HepG2 (cell line): ENCODE measurements around the gene JSRP1. TPM values are rescaled to one million over a fixed set of nuclear protein-coding genes. Genes with fewer than 3 reads are reported as not detected.

Source experiments
- ATAC-seq: fragments of 200-7000 bp; cut with Tn5 transposase; 3 replicates; pipeline ENCODE4 v1.9.1; 2020; ENCODE audit warnings: mild to moderate bottlenecking, moderate library complexity
- BruUV-seq: library from RNA; stranded (reverse); fragments of 400-500 nt; replicated peaks from 2 replicates; lab custom pipeline; 2021; lab: Mats Ljungman, UMichigan
- CTCF ChIA-PET: fragments of 300-600 bp; formaldehyde crosslinking; extraction: SDS; loops from one replicate; lab custom pipeline; 2021; ENCODE audit warnings: low total read pairs, inconsistent platforms, low intra/inter-chr PET ratio; lab: Yijun Ruan, JAX
- POLR2A ChIA-PET: fragments of 350-600 bp; sonication (Branson Sonifier 250); formaldehyde crosslinking; loops from one replicate; lab custom pipeline; 2020; ENCODE audit warnings: antibody characterized with exemption, inconsistent platforms; lab: Yijun Ruan, JAX
- DNase-seq: peaks from one replicate; pipeline ENCODE4 v3.0.0-alpha.2; 2015; ENCODE audit warnings: low spot score
- FAIRE-seq: peaks from 3 replicates; lab custom pipeline; 2011; peaks lifted over from hg19 to GRCh38; lab: Jason Lieb, UNC
- H2AFZ ChIP-seq: one replicate; pipeline ENCODE4 v1.6.1; 2011; ENCODE audit warnings: low read length, inconsistent platforms
- H3K27ac ChIP-seq: fragments of 300-600 bp; 3 replicates; pipeline ENCODE4 v1.8.0; 2011; ENCODE audit warnings: mixed run types, mild to moderate bottlenecking, mixed read lengths, low read length, inconsistent platforms; ENCODE audit not compliant: insufficient read depth; ENCODE audit errors: extremely low read length
- H3K27me3 ChIP-seq, 2 experiments: fragments of 200-600 bp in 1 of 2; 2 replicates in 1 of 2; 3 replicates in 1 of 2; pipeline versions ENCODE4 v1.6.0 to v1.8.0; 2011; ENCODE audit warnings: low read length in 2 of 2, mild to moderate bottlenecking in 2 of 2, moderate library complexity in 2 of 2, inconsistent platforms in 1 of 2; ENCODE audit not compliant: insufficient read depth in 2 of 2, control insufficient read depth in 1 of 2
- H3K36me3 ChIP-seq, 2 experiments: fragments of 200-600 bp in 1 of 2; replicated peaks in 1 of 2; 2 replicates in 1 of 2; 3 replicates in 1 of 2; pipeline versions ENCODE4 v1.5.1 to v1.8.0; 2011; ENCODE audit warnings: low read length in 2 of 2, inconsistent platforms in 1 of 2; ENCODE audit not compliant: insufficient read depth in 2 of 2, control insufficient read depth in 1 of 2
- H3K4me1 ChIP-seq: 2 replicates; pipeline ENCODE4 v1.5.1; 2012; ENCODE audit warnings: low read length, inconsistent platforms; ENCODE audit not compliant: insufficient read depth
- H3K4me2 ChIP-seq: 2 replicates; pipeline ENCODE4 v1.6.0; 2011; ENCODE audit warnings: low read depth, low read length, inconsistent platforms
- H3K4me3 ChIP-seq, 3 experiments: fragments of 200-600 bp in 1 of 3; sonication (generic), shearing (Covaris generic) in 1 of 3; replicated peaks in 1 of 3; 2 replicates each; pipeline ENCODE4 v1.5.1; 2011 to 2016; ENCODE audit warnings: low read length in 3 of 3, inconsistent platforms in 2 of 3, low read depth in 2 of 3, mild to moderate bottlenecking in 2 of 3, control low read depth in 1 of 3, mixed read lengths in 1 of 3; ENCODE audit not compliant: insufficient read depth in 1 of 3
- H3K79me2 ChIP-seq: one replicate; pipeline ENCODE4 v1.6.1; 2011; ENCODE audit warnings: low read length, inconsistent platforms; ENCODE audit not compliant: insufficient read depth
- H3K9ac ChIP-seq: 2 replicates; pipeline ENCODE4 v1.6.0; 2011; ENCODE audit warnings: mild to moderate bottlenecking, low read depth, low read length, inconsistent platforms; ENCODE audit not compliant: insufficient read depth
- H3K9me3 ChIP-seq: 2 replicates; pipeline ENCODE4 v1.5.1; 2012; ENCODE audit warnings: mild to moderate bottlenecking, low read length
- H4K20me1 ChIP-seq: 2 replicates; pipeline ENCODE4 v1.6.0; 2011; ENCODE audit warnings: inconsistent platforms, mild to moderate bottlenecking, low read length, moderate library complexity; ENCODE audit not compliant: insufficient read depth
- CAMTA2 ChIP-seq: sonication (generic); formaldehyde crosslinking; IDR thresholded peaks from 2 replicates; pipeline ENCODE4 v1.4.0; 2020; ENCODE audit warnings: mild to moderate bottlenecking, missing genetic modification reagents, borderline replicate concordance
- DZIP1 ChIP-seq: sonication (generic); formaldehyde crosslinking; IDR thresholded peaks from 2 replicates; pipeline ENCODE4 v1.5.0; 2020; ENCODE audit warnings: mild to moderate bottlenecking, missing genetic modification reagents
- GTF2F1 ChIP-seq: fragments of 150-350 bp; IDR thresholded peaks from 2 replicates; pipeline ENCODE4 v1.6.1; 2014; ENCODE audit warnings: low read length
- HNF4G ChIP-seq, 2 experiments: sonication (generic) in 1 of 2; formaldehyde crosslinking in 1 of 2; IDR thresholded peaks; 2 replicates each; pipeline versions ENCODE4 v1.4.0 to v1.6.1; 2011 to 2020; ENCODE audit warnings: borderline replicate concordance in 2 of 2, low read depth in 2 of 2, mild to moderate bottlenecking in 2 of 2, low read length in 1 of 2, missing genetic modification reagents in 1 of 2, moderate library complexity in 1 of 2
- HOXA7 ChIP-seq: sonication (generic); formaldehyde crosslinking; IDR thresholded peaks from 2 replicates; pipeline ENCODE4 v1.8.1; 2022; ENCODE audit warnings: mild to moderate bottlenecking, missing genetic modification reagents, moderate library complexity
- KAT7 ChIP-seq: IDR thresholded peaks from 2 replicates; pipeline ENCODE4 v1.6.1; 2018; ENCODE audit warnings: borderline replicate concordance, missing compliant biosample characterization
- MAX ChIP-seq: IDR thresholded peaks from 2 replicates; pipeline ENCODE4 v1.6.1; 2012; ENCODE audit warnings: inconsistent platforms
- RBFOX2 ChIP-seq: fragments of 200-400 bp; formaldehyde crosslinking; IDR thresholded peaks from 2 replicates; pipeline ENCODE4 v1.6.1; 2017; ENCODE audit warnings: low read depth, mild to moderate bottlenecking, low read length
- ZBTB33 ChIP-seq: sonication (generic); formaldehyde crosslinking; IDR thresholded peaks from 2 replicates; pipeline ENCODE4 v1.4.0; 2020; ENCODE audit warnings: missing genetic modification reagents
- ZNF496 ChIP-seq: sonication (generic); formaldehyde crosslinking; IDR thresholded peaks from 2 replicates; pipeline ENCODE4 v1.8.1; 2023; ENCODE audit warnings: mild to moderate bottlenecking, moderate library complexity, missing genetic modification reagents; ENCODE audit not compliant: insufficient replicate concordance
- ZNF737 ChIP-seq: sonication (generic); formaldehyde crosslinking; IDR thresholded peaks from 2 replicates; pipeline ENCODE4 v1.5.0; 2020; ENCODE audit warnings: missing genetic modification reagents, mild to moderate bottlenecking, borderline replicate concordance
- WGBS: methylation state at CpG from one replicate; pipeline ENCODE4 v1.1.6; 2017; ENCODE audit warnings: low lambda C conversion rate; 5-methylcytosine and 5-hydroxymethylcytosine counted together
- in situ Hi-C: cut with HindIII; loops from 2 replicates; pipeline ENCODE4 v1.10.0; 2017; ENCODE audit warnings: low pct_unique_long_range_greater_than_20kb; ENCODE audit not compliant: extremely low pct_ligation_motif_present
- intact Hi-C: fragments of 100-400 bp; cut with micrococcal nuclease; formaldehyde crosslinking; loops from one replicate; pipeline ENCODE4 v1.10.0; 2022; ENCODE audit not compliant: unreplicated experiment
- polyA plus RNA-seq, 8 experiments: library from polyadenylated mRNA; depleted of rRNA in 3 of 8; stranded (reverse) in 7 of 8; unstranded in 1 of 8; fragments of >200 nt; fragmentation: Illumina TruSeq in 4 of 8; extraction: Trizol in 4 of 8; gene quantifications; 2 replicates each; pipeline versions ENCODE4 v1.2.1 to v1.2.3, GENCODE V29; 2011 to 2016; ENCODE audit warnings: low read depth in 4 of 8, missing spikeins in 1 of 8, mixed read lengths in 1 of 8; ENCODE audit not compliant: insufficient read depth in 1 of 8
- total RNA-seq, 5 experiments: library from RNA; depleted of rRNA; stranded (reverse); fragments of >200 nt; fragmentation: Illumina TruSeq; extraction: Trizol; gene quantifications; 2 replicates each; pipeline ENCODE4 v1.2.3, GENCODE V29; 2016; ENCODE audit warnings: low read depth in 1 of 5

JSRP1 gene
- total and polyA plus RNA-seq, 2 of the 13 experiments (the other 11 are each of a cell fraction or from before 2014, with no cell fraction given): 0.16 to 0.38 TPM

GRCh38 chr19:2239771-2240770 is 16.1 kb downstream of the JSRP1 start:
- Histone ChIP-seq H3K4me1 (peaks cover 77% of the 10 kb centered on the region), H3K9me3 (no peaks in the 10 kb centered on the region), H4K20me1 (peaks cover 55% of the 10 kb centered on the region), H3K4me3 (peak overlapping the region; percentile 17 to 83 (median 21); a peak in 4 of 6 replicates), H3K36me3 (peaks cover 10 to 24% of the 10 kb centered on the region in 2 experiments; a peak in 4 of 5 replicates), H3K27me3 (no peaks in the 10 kb centered on the region), H3K27ac (peak overlapping the region; percentile 58)
- FAIRE-seq: no peak
- ChIA-PET POLR2A (interaction anchor here (1.0 to 5.8 kb wide), 5 partner anchors 9 to 74 kb away, joined by 3 to 35 read pairs (median 4); partner anchors contain the start of gene AMH), CTCF (no interaction called here)
- in situ Hi-C loops (loop anchor here (10.0 kb wide), 1 partner anchor 75 kb away; no protein-coding TSS in a partner anchor), intact Hi-C loops (loop anchor here (5.0 to 10.0 kb wide), 3 partner anchors 32 to 85 kb away; partner anchors contain the start of gene AP3D1)
- BruUV-seq: no TSS peak
- DNase-seq: no peak
- TF ChIP-seq HOXA7 (no peak), ZNF496 (CRISPR knock-in tag) (no peak), MAX (0 out of 2 replicates have a peak, but pooled peaks have one; percentile 5), DZIP1 (CRISPR knock-in tag) (no peak), GTF2F1 (no peak), ZNF737 (no peak), CAMTA2 (no peak), KAT7 (CRISPR knock-in tag) (no peak), RBFOX2 (no peak), ZBTB33 (0 out of 2 replicates have a peak, but pooled peaks have one; percentile 45), HNF4G (IDR thresholded peaks at IDR 0.05; ENCODE audit: borderline replicate concordance, low read depth, low read length) (no peak), HNF4G (CRISPR knock-in tag; IDR thresholded peaks at IDR 0.05; ENCODE audit: borderline replicate concordance, low read depth) (no peak)
- TF ChIP-seq, all 625 proteins: peak for 2
- H3K9ac ChIP-seq: peak overlapping the region; percentile 56; the same call in 1 of the 2 replicates
- H3K79me2 ChIP-seq: peaks cover 72% of the 10 kb centered on the region
- 68% methylated on average over 26 of the region's 34 CpGs for WGBS
- peak overlapping the region; percentile 98 for H3K4me2 ChIP-seq
- ATAC-seq: no peak
- H2AFZ ChIP-seq: no peak overlapping the region
